Muscle of arm (tissue), 12 donors: ENCODE results near the gene FGF19. TPM values are rescaled to one million over a fixed set of nuclear protein-coding genes. Genes with fewer than 3 reads are reported as not detected.

ENCODE experiments used
- DNase-seq: peaks from one replicate; pipeline ENCODE4 v3.0.0-alpha.2; 2013
- polyA plus RNA-seq, 12 donors: library from polyadenylated mRNA; unstranded; fragments of 120-200 nt; gene quantifications; one replicate each; pipeline ENCODE4 v1.2.1, GENCODE V29; 2013; ENCODE audit not compliant: insufficient read length in 12 of 12

Gene FGF19
- polyA plus RNA-seq, 12 donors: 0.53 to 5.2 (median 1.1) TPM; not detected in 2

DNA sequence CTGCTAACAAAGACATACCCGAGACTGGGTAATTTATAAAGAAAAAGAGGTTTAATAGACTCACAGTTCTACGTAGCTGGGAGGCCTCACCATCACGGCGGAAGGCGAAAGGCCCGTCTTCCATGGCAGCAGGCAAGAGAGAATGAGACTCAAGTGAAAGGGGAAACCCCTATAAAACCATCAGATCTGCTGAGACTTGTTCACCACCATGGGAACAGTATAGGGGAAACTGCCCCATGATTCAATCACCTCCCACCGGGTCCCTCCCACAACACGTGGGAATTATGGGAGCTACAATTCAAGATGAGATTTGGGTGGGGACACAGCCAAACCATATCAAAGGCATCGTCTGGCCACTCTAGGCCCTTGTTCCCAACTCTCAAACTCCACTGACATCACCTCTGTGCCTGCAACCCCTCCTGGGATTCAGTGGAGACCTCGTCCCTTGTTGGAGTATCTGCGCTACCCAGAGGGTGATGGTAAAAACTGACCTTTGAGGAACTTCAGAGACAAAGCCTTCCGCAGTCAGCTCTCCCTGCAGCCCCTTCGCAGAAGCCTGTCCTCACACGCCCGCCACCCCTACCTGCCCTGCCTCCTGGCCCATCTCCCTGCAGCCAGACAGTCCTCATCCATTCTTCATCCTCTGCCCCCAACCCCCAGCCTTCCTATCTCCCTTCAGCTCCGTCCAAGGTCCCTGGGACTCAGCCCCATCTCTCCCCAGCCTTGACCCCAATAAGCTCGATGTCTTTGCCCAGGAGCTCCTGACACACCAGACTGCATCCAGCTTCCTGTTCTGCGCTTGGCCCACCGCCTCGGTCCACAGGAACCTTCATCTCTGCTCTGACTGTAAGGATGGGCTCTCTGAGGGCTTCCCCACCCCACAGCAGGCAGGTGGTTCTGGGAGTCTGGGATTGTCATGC lies 47.0 kb downstream of the FGF19 start:
- no peak for DNase-seq

DNA sequence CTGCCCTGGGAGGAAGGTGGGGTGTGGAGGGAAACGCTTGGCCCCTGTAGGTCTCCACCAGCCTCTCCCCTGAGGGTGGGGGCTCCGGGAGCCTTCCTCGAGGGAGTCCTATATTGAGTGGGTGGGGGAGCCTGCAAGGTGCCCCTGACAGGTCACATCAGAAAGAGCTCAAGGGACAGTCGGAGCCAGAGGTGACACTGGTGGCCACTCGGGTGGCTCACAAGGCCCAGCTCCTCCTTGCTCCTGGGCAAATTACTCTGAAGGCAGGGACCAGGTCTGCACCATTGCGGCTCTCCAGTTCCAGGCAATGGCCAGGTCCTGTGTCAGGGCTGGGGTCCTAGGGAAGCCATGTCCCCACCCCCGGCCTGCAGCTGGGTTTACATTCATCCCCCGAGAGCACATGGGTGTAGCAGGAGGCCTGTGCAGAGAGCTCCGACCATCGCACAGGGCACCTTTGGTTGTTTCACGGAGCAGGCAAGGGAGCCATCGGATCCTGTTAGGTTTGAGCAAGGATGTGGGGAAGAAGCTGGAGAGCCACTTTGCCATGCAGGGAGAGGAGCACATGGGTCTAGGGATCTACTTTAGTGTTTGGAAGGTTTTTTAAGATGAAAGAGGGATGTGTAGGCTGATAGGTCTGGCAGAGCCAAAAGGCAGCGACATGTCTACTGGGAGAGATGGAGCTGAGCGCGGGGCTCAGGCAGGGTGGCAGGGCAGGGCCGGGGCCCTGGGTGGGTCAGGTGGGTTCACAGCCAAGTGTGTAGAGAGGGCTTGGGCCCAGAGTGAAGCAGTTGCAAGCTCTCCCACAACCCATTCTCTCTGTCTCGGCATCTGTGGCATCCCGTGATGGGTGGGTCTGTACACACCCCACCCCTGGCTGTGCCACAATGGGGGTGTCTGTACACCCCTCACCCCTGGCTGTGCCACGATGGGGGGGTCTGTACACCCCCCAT lies 48.1 kb downstream of the FGF19 start:
- no peak for DNase-seq

DNA sequence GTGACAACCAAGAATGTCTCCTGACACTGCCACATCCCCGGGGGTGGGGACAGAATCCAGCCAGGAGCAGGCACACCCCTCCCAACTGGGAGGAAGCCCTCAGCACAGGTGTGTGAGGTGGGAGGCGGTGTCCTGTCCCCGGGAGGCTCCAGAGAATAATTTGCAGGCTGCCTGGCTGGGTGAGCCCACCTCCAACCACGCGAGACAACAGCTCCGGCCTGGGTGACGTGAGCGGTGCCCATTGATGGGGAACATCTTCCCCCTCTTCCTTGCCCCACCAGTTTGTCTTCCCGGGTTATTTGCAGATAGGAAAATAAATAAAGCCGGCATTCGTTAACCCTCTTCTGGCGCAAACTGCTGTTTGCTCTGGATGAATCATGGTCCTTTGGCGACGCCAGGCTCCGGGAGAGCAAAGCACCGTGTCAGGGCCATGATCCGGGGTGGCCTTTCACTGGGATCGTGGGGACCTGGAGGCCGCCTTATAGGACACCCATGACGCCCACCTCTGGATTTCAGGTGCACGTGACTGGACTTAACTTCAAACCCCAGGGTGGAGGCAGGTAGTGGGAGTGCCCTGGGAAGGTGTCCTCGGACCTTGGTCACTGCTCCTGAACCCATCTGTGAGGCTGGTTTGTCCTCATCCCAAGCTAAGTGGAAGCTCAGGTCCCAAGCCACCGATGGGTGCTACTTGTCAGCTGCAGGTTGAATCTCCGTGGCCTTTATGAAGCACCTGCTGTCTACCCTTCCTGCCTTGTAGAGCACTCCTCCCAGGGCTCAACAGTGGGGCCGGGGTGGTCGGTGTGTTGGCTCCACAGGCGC lies 49.0 kb downstream of the FGF19 start:
- DNase-seq: no peak

DNA sequence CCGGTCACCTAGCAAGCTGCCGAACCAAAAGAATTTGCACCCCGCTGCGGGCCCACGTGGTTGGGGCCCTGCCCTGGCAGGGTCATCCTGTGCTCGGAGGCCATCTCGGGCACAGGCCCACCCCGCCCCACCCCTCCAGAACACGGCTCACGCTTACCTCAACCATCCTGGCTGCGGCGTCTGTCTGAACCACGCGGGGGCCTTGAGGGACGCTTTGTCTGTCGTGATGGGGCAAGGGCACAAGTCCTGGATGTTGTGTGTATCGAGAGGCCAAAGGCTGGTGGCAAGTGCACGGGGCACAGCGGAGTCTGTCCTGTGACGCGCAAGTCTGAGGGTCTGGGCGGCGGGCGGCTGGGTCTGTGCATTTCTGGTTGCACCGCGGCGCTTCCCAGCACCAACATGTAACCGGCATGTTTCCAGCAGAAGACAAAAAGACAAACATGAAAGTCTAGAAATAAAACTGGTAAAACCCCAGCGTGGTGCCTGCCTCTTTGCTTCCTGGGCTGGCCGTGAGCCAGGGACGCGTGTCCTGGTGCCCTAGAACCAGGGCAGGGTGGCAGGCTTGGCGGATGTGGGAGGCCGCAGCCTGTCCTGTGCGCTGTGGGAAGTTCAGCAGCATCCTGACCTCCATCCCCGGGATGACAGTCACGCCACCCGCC lies 49.7 kb downstream of the FGF19 start:
- DNase-seq: no peak

DNA sequence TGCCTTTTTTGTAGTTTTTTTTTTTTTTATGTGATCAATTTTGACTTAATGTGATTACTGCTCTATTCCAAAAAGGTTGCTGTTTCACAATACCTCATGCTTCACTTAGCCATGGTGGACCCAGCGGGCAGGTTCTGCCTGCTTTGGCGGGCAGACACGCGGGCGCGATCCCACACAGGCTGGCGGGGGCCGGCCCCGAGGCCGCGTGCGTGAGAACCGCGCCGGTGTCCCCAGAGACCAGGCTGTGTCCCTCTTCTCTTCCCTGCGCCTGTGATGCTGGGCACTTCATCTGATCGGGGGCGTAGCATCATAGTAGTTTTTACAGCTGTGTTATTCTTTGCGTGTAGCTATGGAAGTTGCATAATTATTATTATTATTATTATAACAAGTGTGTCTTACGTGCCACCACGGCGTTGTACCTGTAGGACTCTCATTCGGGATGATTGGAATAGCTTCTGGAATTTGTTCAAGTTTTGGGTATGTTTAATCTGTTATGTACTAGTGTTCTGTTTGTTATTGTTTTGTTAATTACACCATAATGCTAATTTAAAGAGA lies 50.3 kb downstream of the FGF19 start:
- DNase-seq: no peak

DNA sequence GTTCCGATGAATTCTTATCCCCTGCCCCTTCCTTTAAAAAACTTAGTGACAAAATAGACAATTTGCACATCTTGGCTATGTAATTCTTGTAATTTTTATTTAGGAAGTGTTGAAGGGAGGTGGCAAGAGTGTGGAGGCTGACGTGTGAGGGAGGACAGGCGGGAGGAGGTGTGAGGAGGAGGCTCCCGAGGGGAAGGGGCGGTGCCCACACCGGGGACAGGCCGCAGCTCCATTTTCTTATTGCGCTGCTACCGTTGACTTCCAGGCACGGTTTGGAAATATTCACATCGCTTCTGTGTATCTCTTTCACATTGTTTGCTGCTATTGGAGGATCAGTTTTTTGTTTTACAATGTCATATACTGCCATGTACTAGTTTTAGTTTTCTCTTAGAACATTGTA lies 50.8 kb downstream of the FGF19 start:
- no peak for DNase-seq

DNA sequence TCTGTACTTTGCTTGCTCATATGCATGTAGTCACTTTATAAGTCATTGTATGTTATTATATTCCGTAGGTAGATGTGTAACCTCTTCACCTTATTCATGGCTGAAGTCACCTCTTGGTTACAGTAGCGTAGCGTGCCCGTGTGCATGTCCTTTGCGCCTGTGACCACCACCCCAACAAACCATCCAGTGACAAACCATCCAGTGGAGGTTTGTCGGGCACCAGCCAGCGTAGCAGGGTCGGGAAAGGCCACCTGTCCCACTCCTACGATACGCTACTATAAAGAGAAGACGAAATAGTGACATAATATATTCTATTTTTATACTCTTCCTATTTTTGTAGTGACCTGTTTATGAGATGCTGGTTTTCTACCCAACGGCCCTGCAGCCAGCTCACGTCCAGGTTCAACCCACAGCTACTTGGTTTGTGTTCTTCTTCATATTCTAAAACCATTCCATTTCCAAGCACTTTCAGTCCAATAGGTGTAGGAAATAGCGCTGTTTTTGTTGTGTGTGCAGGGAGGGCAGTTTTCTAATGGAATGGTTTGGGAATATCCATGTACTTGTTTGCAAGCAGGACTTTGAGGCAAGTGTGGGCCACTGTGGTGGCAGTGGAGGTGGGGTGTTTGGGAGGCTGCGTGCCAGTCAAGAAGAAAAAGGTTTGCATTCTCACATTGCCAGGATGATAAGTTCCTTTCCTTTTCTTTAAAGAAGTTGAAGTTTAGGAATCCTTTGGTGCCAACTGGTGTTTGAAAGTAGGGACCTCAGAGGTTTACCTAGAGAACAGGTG lies 51.8 kb downstream of the FGF19 start:
- DNase-seq: no peak

DNA sequence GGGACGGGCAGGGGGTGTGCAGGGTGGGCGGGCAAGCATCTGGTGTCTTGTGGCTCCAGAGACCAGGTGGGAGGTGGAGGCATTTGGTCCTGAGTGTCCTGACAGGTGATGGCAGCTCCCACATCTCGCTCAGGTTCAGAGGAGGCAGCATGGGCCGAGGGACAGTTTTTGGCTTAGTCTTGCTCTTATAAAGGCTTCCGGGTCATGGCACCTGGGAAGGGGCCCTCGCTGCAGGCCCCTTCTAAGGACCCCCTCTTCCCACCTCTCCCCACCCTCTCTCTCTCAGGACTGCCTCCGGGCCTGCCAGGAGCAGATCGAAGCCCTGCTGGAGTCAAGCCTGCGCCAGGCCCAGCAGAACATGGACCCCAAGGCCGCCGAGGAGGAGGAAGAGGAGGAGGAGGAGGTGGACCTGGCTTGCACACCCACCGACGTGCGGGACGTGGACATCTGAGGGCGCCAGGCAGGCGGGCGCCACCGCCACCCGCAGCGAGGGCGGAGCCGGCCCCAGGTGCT lies 52.9 kb downstream of the FGF19 start:
- DNase-seq: no peak

DNA sequence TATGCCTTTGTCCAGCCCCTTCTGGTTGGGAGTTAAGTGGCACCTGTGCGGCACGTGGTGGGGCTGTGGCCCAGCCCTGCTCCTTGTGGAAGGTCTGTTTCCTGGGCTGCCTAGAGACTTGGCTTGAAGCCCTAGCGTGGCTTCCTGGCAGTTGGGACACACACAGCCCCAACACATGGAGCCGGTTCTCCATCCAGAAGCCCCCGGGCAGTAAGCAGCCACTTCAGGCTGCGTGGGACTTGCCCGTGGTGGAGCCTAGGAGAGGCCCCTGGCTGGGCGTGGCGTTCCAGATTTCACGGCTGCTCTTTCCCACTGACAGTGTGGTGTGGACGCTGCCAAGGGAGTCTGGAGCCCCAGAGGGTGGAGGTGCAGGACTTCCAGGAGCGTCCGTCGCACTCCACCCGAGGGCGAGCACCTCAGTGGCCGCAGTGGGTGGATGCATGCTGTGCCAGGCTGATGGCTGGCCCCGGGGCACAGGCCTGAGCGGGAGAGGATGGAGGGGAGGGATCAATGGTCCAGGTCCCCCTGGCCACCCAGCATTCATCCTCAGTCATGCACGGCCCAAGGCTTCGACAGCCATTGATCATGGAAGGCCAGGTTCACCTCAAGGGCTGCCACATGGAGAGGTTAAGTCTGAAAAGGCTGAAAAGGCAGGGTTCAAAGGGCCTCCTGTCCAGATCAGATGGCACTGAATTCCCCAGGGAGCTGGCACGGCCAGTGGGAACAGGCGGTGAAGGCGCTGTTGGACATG lies 53.6 kb downstream of the FGF19 start:
- no peak for DNase-seq

DNA sequence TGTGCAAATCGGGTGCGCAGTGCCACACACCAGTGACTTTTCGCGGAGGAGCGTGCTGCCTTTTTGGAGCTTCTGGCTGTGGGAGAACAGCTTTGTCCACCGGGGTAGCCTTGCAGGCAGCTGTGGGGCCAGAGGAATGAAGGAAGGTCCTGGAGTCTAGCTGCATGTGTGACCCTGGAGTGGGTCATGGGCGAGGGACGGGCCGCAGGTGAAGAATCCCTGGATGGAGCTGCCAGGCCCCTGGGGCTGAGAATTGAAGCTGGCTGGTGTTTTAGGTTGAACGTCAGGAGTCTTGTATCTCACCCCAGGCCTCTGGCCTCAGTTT lies 54.3 kb downstream of the FGF19 start:
- DNase-seq: no peak

DNA sequence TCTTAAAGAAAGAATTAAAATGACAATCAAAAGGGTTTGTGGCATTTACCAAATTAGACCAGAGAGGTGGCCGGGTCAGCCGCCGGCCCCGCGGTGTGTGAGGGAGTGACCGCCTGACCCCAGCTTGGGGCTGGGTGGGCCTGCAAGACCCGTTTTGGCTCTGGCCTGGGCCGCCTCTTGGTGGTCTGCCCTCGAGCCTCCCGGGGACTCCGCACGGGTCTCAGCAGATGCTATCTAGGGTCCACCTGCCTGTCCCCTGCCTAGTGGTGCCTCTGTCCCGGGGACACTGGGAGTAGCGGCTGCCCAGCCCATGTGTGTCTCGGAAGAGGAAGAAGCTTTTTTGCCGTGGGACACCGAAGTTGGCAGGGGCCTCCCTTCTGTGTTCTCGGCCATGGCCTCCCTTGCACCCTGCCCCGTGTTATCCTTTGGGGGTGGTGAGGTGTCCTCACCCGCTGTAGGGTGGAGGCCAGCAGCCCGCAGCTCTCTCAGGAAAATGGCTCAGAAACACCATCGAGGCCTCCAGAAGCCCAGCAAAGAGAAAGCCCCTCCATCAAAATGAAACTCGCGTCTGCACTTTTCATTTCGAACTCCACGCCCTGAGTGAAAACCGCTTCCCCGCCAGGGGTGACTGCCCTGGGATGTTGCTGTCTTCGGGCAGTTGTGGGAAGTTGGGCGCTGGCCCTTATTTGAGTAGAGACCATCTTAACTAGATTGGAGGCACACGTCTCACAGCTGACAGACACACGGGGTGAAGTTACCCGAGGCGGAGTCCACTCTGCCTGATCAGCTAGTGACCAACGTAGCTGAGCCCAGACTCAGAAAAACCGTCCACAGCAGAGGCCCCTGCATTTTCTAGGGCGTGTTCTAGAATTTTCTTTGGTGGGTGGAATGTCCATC lies 54.9 kb downstream of the FGF19 start:
- no peak for DNase-seq

Other genes with a start within 250 kb of the FGF19 start
- gene LINC01488, start 222.4 kb downstream of the FGF19 start, polyA plus RNA-seq: under 1 TPM in 6 of 12 donors, not detected in 6; 0.12 to 0.28 (median 0.13) TPM
- 100 to 1,000 TPM in 2 of 12 donors, 10 to 100 TPM in 9, not detected in 1; 55.4 to 149 (median 76.6) TPM for gene CCND1, start 62.9 kb downstream of the FGF19 start, polyA plus RNA-seq
- 10 to 100 TPM in 11 of 12 donors, not detected in 1; 14.1 to 26.3 (median 18.0) TPM for gene LTO1, start 28.7 kb downstream of the FGF19 start, polyA plus RNA-seq
- 10 to 100 TPM in 3 of 12 donors, 1 to 10 TPM in 8, not detected in 1; 3.7 to 12.8 (median 6.6) TPM for gene FGF4, start 71.3 kb upstream of the FGF19 start, polyA plus RNA-seq
- not detected for gene FGF3, start 115.4 kb upstream of the FGF19 start, polyA plus RNA-seq